Measurements from ENCODE around the gene ITGB2.

The ITGB2 gene

GRCh38 chr21:44900559-44901251 lies 20.0 kb downstream of the ITGB2 start:
- TF ChIP-seq, protein P1, sequence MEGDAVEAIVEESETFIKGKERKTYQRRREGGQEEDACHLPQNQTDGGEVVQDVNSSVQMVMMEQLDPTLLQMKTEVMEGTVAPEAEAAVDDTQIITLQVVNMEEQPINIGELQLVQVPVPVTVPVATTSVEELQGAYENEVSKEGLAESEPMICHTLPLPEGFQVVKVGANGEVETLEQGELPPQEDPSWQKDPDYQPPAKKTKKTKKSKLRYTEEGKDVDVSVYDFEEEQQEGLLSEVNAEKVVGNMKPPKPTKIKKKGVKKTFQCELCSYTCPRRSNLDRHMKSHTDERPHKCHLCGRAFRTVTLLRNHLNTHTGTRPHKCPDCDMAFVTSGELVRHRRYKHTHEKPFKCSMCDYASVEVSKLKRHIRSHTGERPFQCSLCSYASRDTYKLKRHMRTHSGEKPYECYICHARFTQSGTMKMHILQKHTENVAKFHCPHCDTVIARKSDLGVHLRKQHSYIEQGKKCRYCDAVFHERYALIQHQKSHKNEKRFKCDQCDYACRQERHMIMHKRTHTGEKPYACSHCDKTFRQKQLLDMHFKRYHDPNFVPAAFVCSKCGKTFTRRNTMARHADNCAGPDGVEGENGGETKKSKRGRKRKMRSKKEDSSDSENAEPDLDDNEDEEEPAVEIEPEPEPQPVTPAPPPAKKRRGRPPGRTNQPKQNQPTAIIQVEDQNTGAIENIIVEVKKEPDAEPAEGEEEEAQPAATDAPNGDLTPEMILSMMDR (IDR thresholded peaks at IDR 0.05; ENCODE audit: extremely low read depth, missing control alignments): no peak
- no peak for DNase-seq (ENCODE audit: low spot score)

GRCh38 chr21:44899768-44900558 lies 20.7 kb downstream of the ITGB2 start:
- DNase-seq (ENCODE audit: low spot score): no peak
- TF ChIP-seq, protein P1 (IDR thresholded peaks at IDR 0.05; ENCODE audit: extremely low read depth, missing control alignments): no peak

- no peak for DNase-seq (ENCODE audit: low spot score)
- TF ChIP-seq, protein P1 (IDR thresholded peaks at IDR 0.05; ENCODE audit: extremely low read depth, missing control alignments): no peak
Observed at GRCh38 chr21:44898851-44899767, 21.6 kb downstream of the ITGB2 start.

GRCh38 chr21:44898011-44898488 lies 22.6 kb downstream of the ITGB2 start:
- TF ChIP-seq, protein P1 (IDR thresholded peaks at IDR 0.05; ENCODE audit: extremely low read depth, missing control alignments): no peak
- no peak for DNase-seq (ENCODE audit: low spot score)

- DNase-seq (ENCODE audit: low spot score): no peak
- TF ChIP-seq, protein P1 (IDR thresholded peaks at IDR 0.05; ENCODE audit: extremely low read depth, missing control alignments): no peak
Observed at GRCh38 chr21:44897326-44898010, 23.2 kb downstream of the ITGB2 start.

- TF ChIP-seq, protein P1 (IDR thresholded peaks at IDR 0.05; ENCODE audit: extremely low read depth, missing control alignments): no peak
Observed at GRCh38 chr21:44896561-44897286, 24.0 kb downstream of the ITGB2 start.

More at GRCh38 chr21:44896561-44897286, 24.0 kb downstream of the ITGB2 start:
- no peak for DNase-seq (ENCODE audit: low spot score)

Measured in GM20000 (cell line).